Glomerular visceral epithelial cell (primary cell): ENCODE results near the gene FEZF1.
"Not testable (repeated sequence)": the region's sequence is repeated elsewhere in the genome, so short reads cannot be mapped to it uniquely, and the experiment has no call there.

ENCODE experiments used
- DNase-seq: peaks from one replicate; pipeline ENCODE4 v3.0.0-alpha.2; 2016; ENCODE audit errors: extremely low spot score

Gene FEZF1

DNA sequence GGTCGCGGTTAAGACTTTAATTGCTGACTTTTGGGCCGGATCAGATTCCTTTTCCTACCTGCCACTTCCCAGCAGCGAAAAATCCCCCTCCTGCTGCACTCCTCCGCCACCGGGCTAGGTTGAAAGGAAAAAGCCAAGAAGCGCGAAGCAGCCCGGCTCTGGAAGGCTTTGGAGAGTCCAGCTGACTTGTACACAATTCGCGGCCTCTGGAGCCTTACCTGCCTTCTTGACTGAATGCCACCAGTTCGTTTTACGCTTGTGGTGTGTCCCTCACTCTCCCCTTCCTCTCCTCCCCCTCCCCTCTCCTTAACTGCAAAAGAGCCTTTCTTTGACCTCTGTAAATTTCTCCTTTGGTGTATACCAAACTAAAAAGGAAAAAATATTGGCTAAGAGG, 2.7 kb upstream of the FEZF1 start:
- no peak for DNase-seq

DNA sequence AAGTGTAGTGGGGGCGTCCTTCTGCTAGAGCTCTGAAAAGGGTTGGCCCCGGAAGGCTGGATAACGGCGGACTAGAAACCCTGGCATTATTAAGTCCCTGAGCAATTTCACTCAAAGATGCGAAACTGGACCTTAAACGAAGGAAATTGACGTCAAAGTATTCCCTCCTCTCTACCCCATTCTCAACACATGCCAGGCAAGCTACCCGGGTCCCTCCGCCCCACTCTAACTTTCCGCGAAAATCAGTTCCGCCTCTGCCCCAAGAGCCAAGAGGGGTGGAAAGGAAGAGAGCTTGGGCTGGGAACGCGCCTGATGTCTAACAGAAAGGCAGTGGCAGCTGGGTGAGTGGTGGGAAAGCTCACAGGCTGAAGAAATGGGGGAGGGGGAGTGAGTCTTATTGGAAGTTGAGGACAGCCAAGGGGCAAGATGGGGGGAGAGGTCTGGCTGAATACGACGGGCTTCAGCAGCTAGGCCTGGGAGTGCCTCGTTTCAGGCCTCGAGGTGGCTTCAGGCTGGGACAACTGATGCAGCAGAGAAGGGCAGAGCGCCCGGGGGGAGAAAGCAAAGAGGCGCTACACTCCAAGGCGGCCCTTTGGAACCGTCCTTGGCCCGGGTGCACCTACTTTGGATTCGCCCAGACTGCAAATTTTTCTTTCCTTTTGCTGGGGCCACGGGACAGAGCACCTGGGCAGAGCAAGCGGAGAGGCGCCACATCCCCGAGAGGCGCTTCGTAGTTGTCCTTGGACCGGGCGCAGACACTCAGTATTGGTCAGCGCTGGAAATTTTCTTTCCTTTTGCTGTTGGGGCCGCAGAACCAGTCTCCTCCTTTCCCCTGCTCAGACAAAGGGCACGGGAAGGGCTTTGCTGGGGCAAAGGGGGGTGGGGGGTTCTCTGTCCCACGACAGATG, 2.0 kb upstream of the FEZF1 start:
- DNase-seq: no peak

DNA sequence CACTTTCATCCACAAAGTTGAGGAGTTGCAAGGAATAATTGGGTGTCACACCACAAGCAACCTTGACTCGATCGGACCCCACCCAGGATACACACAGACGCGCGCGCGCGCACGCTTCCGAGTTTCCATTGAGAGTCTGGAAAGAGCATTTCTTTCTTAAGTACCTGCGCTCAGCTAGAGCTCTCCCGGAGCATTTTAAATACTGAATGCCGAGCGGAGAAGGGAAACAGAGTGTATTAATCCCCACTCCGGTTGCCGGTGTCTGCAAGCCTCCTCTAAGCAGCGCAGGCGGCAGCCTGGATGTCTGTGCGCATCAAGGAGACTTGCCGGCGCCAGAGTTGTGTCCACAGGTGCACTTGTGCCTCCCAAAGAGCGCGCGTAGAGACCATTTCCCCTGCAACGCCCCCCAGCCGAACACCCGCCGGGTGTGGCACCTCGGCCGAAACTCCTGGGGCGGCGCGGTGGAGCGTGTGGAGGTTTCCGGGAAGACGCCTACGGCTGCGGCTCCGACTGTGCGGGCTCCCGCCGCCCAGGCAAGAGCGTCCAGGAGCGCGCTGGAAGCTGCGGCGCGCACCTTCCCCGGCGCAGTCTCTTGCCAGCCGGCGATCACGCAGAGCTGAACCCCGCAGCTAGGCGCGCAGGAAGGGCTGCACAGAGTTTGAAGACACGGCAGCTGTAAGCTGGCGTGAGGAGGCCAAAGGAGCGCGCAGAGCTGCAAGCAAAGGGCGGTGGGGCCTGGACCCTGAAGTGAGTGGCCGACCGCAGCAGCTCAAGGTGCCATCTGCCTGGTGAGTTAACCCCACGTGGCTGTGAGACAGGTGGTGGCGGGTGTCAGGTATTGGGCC, 1.1 kb upstream of the FEZF1 start:
- no peak for DNase-seq

DNA sequence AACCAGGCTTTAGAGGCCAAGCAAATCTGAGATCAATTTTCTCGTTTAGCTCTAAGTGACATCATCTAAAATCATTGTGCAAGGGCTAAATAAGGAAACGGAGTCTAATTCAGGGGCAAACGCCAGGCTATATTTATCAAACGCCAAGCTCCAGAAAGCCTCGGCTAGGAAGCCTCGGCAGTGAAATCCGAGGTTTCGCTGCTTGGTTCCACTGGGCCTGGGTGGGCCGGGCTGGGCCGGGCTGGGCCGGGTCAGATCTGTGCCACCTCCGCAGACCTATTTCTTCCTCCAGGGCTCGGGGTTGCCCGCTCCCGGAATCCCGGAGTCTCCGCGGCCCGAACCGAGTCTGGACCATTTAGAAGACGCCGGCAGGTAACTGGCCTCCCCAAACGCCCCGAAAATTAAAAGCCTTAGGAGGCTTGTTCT, 459 bp upstream of the FEZF1 start:
- no peak for DNase-seq

DNA sequence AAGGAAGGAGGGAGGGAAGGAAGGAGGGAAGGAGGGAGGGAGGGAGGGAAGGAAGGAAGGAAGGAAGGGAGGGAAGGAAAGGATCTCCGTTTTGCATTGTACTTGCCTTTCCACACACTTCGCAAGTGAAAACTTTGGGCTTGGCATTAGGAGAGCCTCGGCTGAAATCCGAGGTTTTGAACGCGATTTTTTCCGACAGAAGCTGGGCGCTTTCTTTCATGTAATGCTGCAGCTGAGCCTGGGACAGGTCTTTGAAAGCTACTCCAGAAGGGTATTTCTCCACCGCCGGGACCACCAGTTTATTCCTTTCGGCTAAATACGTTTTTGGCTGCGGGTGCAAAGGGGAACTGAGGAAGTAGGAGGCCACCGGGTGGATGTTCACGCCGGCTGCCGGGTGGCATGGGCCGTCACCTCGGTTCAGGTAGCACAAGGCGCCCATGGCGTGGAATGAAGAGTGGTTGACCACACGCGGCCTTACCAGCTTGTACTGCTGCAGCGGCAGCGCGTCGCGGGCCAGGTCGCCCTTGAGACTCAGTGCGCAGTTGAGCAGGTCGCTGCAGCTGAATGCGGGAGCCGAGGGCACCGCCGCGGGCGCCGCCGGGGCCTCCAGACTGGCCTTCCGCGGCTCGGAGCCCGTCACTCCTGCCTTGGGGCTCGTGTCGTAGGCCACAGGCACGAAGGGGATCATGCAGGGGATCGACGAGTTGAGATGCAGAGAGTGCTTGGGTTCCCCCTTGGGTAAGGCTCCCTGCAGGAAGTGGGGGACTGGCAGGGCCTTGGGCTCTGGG, 825 bp downstream of the FEZF1 start:
- DNase-seq: no peak

- DNase-seq: no peak
Observed at GRCh38 chr7:122302761-122303530, 1.6 kb downstream of the FEZF1 start.

- DNase-seq: no peak
Observed at GRCh38 chr7:122301858-122302760, 2.4 kb downstream of the FEZF1 start.

- DNase-seq: no peak
Observed at GRCh38 chr7:122300956-122301833, 3.4 kb downstream of the FEZF1 start.

DNA sequence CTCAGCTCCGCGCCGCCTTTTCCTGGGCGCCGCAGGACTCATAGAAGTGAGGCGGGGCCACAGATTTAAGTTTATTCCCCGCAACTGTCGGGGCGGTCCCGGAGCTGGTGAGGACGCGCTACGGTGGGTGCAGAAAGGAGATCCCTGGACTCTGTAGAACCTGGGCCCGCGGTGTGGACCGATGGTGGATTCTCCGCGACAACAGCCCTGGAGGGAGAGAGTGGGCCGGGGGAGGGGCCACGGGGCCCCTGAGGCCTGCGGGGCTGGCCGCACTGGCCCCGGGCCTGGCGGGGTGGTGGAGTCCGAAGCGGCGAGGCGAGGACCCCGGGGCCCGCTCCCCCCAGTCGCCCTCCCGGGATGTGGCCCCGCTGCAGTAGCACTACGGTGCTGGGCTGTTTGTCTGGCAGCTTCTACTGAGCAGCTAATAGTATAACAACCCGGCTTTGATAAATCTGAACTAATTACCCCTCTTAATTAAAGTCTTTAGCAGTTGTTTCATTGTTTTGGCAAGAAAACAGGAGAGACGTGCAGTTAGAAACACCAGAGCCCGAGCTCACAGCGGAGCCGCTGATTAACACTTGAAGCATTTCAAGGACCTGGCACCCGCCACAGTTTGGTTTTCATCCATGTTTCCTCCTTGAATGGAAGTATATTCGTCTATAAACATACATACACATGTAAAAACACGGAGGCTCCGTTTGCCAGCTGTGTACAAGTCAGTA, 4.2 kb downstream of the FEZF1 start:
- no peak for DNase-seq

GRCh38 chr7:122299624-122300210, 4.8 kb downstream of the FEZF1 start:
- no peak for DNase-seq

- DNase-seq: no peak
Observed at GRCh38 chr7:122298618-122299017, 5.9 kb downstream of the FEZF1 start.

DNA sequence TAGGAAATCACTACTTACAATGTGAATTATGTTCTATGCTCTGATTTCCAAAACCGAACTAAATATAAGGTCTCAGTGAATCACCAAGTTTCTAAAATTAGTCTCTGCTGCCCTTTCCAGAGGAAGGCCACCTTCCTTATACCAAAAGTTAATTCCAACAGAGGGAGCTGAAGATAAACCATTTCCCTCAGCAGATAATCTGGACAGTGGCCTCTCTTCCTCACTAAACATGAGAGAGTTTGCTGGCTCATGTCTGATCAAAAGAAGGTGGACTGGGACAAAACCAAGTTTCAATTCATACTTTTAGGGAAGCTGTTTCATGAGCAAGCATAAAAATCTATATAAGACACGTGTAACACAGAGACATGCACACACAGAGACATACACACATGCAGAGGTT, 6.4 kb downstream of the FEZF1 start:
- no peak for DNase-seq

DNA sequence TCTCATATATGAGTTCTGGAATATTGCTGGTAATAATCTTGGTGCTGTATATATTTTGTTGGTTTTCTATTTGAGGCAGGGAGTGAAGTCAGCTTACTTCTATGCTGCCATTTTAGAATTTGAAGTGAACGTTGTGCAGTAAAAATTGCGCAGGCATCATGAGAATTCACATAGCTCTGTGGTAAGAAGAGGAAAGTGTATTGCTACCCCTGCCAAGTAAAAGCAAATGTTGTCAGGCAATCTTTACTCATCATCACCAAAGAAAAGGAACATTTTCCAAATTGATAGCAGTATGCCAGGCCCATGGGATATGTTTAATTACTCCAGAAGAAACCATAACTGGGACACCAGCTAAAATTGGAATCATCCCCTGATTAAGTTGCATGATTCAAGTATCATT, 13.4 kb downstream of the FEZF1 start:
- DNase-seq: no peak

DNA sequence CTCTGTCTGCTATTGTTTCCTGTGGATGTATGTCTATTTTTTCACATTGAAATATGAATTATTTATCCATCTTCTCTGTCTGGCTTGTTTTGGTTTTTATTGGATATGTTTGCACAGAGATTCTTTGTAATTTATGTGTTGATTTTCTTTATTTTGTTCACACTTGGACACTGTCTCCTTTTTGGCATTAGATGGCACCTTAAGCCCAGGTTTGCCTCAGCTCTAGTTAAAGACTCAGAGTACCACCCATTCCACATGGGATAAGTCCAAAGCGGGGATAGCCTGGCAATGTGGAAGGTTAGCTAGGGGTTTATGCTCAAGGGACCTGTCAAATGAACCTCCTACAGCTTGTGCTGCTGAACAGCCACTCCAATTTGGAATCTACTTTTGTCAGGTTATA, 14.1 kb downstream of the FEZF1 start:
- DNase-seq: no peak

DNA sequence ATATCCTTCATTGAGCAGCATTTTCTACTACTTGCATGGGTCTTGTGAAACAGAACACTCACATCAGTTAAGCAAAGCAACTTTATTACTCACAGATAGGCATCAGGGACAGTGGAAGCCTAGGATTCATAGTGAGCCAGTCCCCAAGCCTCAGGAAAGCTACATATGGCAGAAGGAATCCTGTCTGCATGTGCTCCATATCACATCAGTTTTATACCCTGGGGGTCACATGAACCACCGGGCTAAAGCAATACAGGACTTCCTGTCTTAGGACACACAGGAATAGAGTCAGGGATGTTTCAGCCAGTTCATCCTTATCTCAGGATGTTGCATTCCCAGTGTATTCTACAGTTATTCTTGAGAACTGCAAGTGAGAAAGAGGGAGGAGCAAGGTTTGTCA, 15.1 kb downstream of the FEZF1 start:
- DNase-seq: no peak

DNA sequence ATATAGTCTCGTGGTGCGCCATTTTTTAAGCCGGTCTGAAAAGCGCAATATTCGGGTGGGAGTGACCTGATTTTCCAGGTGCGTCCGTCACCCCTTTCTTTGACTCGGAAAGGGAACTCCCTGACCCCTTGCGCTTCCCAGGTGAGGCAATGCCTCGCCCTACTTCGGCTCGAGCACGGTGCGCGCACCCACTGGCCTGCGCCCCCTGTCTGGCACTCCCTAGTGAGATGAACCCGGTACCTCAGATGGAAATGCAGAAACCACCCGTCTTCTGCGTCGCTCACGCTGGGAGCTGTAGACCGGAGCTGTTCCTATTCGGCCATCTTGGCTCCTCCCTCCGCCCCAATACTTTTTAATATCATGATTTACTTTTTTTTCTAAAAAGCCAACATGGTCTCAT, 19.9 kb downstream of the FEZF1 start:
- not testable (repeated sequence) for DNase-seq

- DNase-seq: no peak
Observed at GRCh38 chr7:122273117-122273516, 31.4 kb downstream of the FEZF1 start.

GRCh38 chr7:122269241-122269640, 35.3 kb downstream of the FEZF1 start:
- no peak for DNase-seq
